Cerebellar nuclear complex (tissue), 1 donor: ENCODE results near the gene PDE4D.

Source experiments
- DNase-seq, 2 experiments: peaks; one replicate each; lab custom pipeline; 2025; lab: John Stamatoyannopoulos, UW

Gene PDE4D

GRCh38 chr5:59741599-59741998 is 151.9 kb downstream of the PDE4D start:
- DNase-seq = no peak

GRCh38 chr5:59738024-59738423 is 155.5 kb downstream of the PDE4D start:
- DNase-seq = no peak

- no peak for DNase-seq
Measured at GRCh38 chr5:59732806-59733205, 160.7 kb downstream of the PDE4D start.

GRCh38 chr5:59732301-59732700 is 161.2 kb downstream of the PDE4D start:
- DNase-seq = no peak

- DNase-seq = no peak
Measured at GRCh38 chr5:59731809-59732208, 161.7 kb downstream of the PDE4D start.

GRCh38 chr5:59729820-59730219 is 163.7 kb downstream of the PDE4D start:
- no peak for DNase-seq

GRCh38 chr5:59729357-59729756 is 164.2 kb downstream of the PDE4D start:
- no peak for DNase-seq

- no peak for DNase-seq
Measured at GRCh38 chr5:59728356-59728755, 165.2 kb downstream of the PDE4D start.

GRCh38 chr5:59727186-59727585 is 166.3 kb downstream of the PDE4D start:
- no peak for DNase-seq

- DNase-seq = no peak
Measured at GRCh38 chr5:59725392-59725767, 168.1 kb downstream of the PDE4D start.

GRCh38 chr5:59724482-59725391 is 168.8 kb downstream of the PDE4D start:
- DNase-seq = no peak

- no peak for DNase-seq
Measured at GRCh38 chr5:59722874-59723273, 170.7 kb downstream of the PDE4D start.

GRCh38 chr5:59721741-59722140 is 171.8 kb downstream of the PDE4D start:
- DNase-seq = no peak

- no peak for DNase-seq
Measured at GRCh38 chr5:59720063-59720462, 173.5 kb downstream of the PDE4D start.

- no peak for DNase-seq
Measured at GRCh38 chr5:59716966-59717500, 176.5 kb downstream of the PDE4D start.

- no peak for DNase-seq
Measured at GRCh38 chr5:59716029-59716428, 177.5 kb downstream of the PDE4D start.

GRCh38 chr5:59715228-59715627 is 178.3 kb downstream of the PDE4D start:
- DNase-seq = no peak

GRCh38 chr5:59713498-59713844 is 180.1 kb downstream of the PDE4D start:
- no peak for DNase-seq

- no peak for DNase-seq
Measured at GRCh38 chr5:59712836-59713497, 180.6 kb downstream of the PDE4D start.

GRCh38 chr5:59711310-59711709 is 182.2 kb downstream of the PDE4D start:
- no peak for DNase-seq

GRCh38 chr5:59709846-59710245 is 183.7 kb downstream of the PDE4D start:
- DNase-seq = no peak

GRCh38 chr5:59709346-59709821 is 184.1 kb downstream of the PDE4D start:
- no peak for DNase-seq

- no peak for DNase-seq
Measured at GRCh38 chr5:59704936-59705335, 188.6 kb downstream of the PDE4D start.
